H9 (cell line): ENCODE data around the gene UBE2D3. TPM values are rescaled to one million over a fixed set of nuclear protein-coding genes. Genes with fewer than 3 reads are reported as not detected.
A peak's percentile ranks its signal among the peaks of the same experiment; 100 is the strongest.

ENCODE experiments used
- DNase-seq: peaks from one replicate; pipeline ENCODE4 v3.0.0-alpha.2; 2017
- H2AFZ ChIP-seq: one replicate; pipeline ENCODE4 v1.6.1; 2013; ENCODE audit warnings: mild to moderate bottlenecking, low read length, control low read depth, moderate library complexity
- H2AK5ac ChIP-seq: 2 replicates; pipeline ENCODE4 v1.6.1; 2013; ENCODE audit warnings: low read length, control low read depth, mixed read lengths; ENCODE audit not compliant: insufficient read length
- H2BK120ac ChIP-seq: one replicate; pipeline ENCODE4 v1.6.1; 2013; ENCODE audit warnings: low read depth, mild to moderate bottlenecking, low read length, control low read depth, inconsistent platforms; ENCODE audit not compliant: poor library complexity, severe bottlenecking
- H2BK12ac ChIP-seq: 2 replicates; pipeline ENCODE4 v1.6.1; 2013; ENCODE audit warnings: low read length, control low read depth, mixed read lengths, low read depth; ENCODE audit not compliant: insufficient read length
- H2BK15ac ChIP-seq: 2 replicates; pipeline ENCODE4 v1.6.1; 2013; ENCODE audit warnings: low read depth, low read length, control low read depth
- H2BK20ac ChIP-seq: one replicate; pipeline ENCODE4 v1.6.1; 2013; ENCODE audit warnings: low read depth, mild to moderate bottlenecking, low read length, control low read depth, inconsistent platforms; ENCODE audit not compliant: poor library complexity, severe bottlenecking
- H2BK5ac ChIP-seq: 2 replicates; pipeline ENCODE4 v1.6.1; 2013; ENCODE audit warnings: low read length, control low read depth, mixed read lengths; ENCODE audit not compliant: insufficient read length
- H3K14ac ChIP-seq: 2 replicates; pipeline ENCODE4 v1.6.1; 2013; ENCODE audit warnings: low read length, control low read depth; ENCODE audit not compliant: insufficient read depth
- H3K18ac ChIP-seq: 2 replicates; pipeline ENCODE4 v1.6.1; 2013; ENCODE audit warnings: low read depth, mild to moderate bottlenecking, mixed read lengths, low read length, control low read depth; ENCODE audit not compliant: insufficient read length
- H3K23ac ChIP-seq: 2 replicates; pipeline ENCODE4 v1.6.1; 2013; ENCODE audit warnings: low read length, control low read depth, mixed read lengths, low read depth; ENCODE audit not compliant: insufficient read length
- H3K23me2 ChIP-seq: 2 replicates; pipeline ENCODE4 v1.6.1; 2013; ENCODE audit warnings: low read depth, mild to moderate bottlenecking, mixed read lengths, low read length, control low read depth; ENCODE audit not compliant: insufficient read length, poor library complexity, severe bottlenecking
- H3K27ac ChIP-seq: 2 replicates; pipeline ENCODE4 v1.5.1; 2013; ENCODE audit warnings: low read length, control low read depth, mixed read lengths, low read depth; ENCODE audit not compliant: insufficient read length
- H3K27me3 ChIP-seq: 2 replicates; pipeline ENCODE4 v1.6.1; 2013; ENCODE audit warnings: low read length, control low read depth, inconsistent platforms; ENCODE audit not compliant: insufficient read depth
- H3K4ac ChIP-seq: 2 replicates; pipeline ENCODE4 v1.6.1; 2013; ENCODE audit warnings: low read depth, mild to moderate bottlenecking, control low read depth, inconsistent platforms, low read length, moderate library complexity
- H3K4me1 ChIP-seq: 2 replicates; pipeline ENCODE4 v1.6.1; 2013; ENCODE audit warnings: low read length, control low read depth, inconsistent platforms; ENCODE audit not compliant: insufficient read depth
- H3K4me2 ChIP-seq: 2 replicates; pipeline ENCODE4 v1.6.1; 2013; ENCODE audit warnings: low read length, control low read depth, mixed read lengths; ENCODE audit not compliant: insufficient read length, insufficient read depth
- H3K56ac ChIP-seq: 2 replicates; pipeline ENCODE4 v1.6.1; 2013; ENCODE audit warnings: low read depth, mild to moderate bottlenecking, mixed read lengths, low read length, control low read depth; ENCODE audit not compliant: insufficient read length
- H3K79me1 ChIP-seq: 2 replicates; pipeline ENCODE4 v1.6.1; 2013; ENCODE audit warnings: low read depth, mild to moderate bottlenecking, moderate library complexity, low read length, control low read depth, inconsistent platforms; ENCODE audit not compliant: insufficient read depth, poor library complexity, severe bottlenecking
- H3K79me2 ChIP-seq: 2 replicates; pipeline ENCODE4 v1.6.1; 2013; ENCODE audit warnings: low read length, control low read depth, inconsistent platforms; ENCODE audit not compliant: insufficient read depth
- H3K9ac ChIP-seq: 2 replicates; pipeline ENCODE4 v1.6.1; 2013; ENCODE audit warnings: low read length, control low read depth, mixed read lengths; ENCODE audit not compliant: insufficient read length; ENCODE audit errors: extremely low read depth
- H3K9me3 ChIP-seq: one replicate; pipeline ENCODE4 v1.6.1; 2013; ENCODE audit warnings: low read depth, low read length, inconsistent platforms; ENCODE audit not compliant: control insufficient read depth
- H3T11ph ChIP-seq: one replicate; pipeline ENCODE4 v1.6.1; 2013; ENCODE audit warnings: mild to moderate bottlenecking, low read length, control low read depth, inconsistent platforms
- H4K20me1 ChIP-seq: one replicate; pipeline ENCODE4 v1.6.1; 2013; ENCODE audit not compliant: control insufficient read depth, insufficient read length, insufficient read depth
- H4K5ac ChIP-seq: 2 replicates; pipeline ENCODE4 v1.6.1; 2013; ENCODE audit warnings: low read depth, mild to moderate bottlenecking, mixed read lengths, low read length, control low read depth; ENCODE audit not compliant: insufficient read length
- H4K8ac ChIP-seq: replicated peaks from 2 replicates; pipeline ENCODE4 v1.6.1; 2013; ENCODE audit warnings: low read length, control low read depth, mixed read lengths, low read depth; ENCODE audit not compliant: insufficient read length
- H4K91ac ChIP-seq: 2 replicates; pipeline ENCODE4 v1.6.1; 2013; ENCODE audit warnings: low read depth, mild to moderate bottlenecking, moderate library complexity, mixed read lengths, low read length, control low read depth; ENCODE audit not compliant: insufficient read length
- H3K27ac Mint-ChIP-seq, 3 experiments: 2 replicates in 2 of 3; 3 replicates in 1 of 3; pipeline ENCODE4 v1.8.0; 2020 to 2021; ENCODE audit warnings: mixed read lengths in 3 of 3, mild to moderate bottlenecking in 1 of 3, moderate library complexity in 1 of 3
- H3K27me3 Mint-ChIP-seq: 2 replicates; pipeline ENCODE4 v1.8.0; 2021; ENCODE audit warnings: low read depth, mild to moderate bottlenecking, moderate library complexity, mixed read lengths
- H3K36me3 Mint-ChIP-seq, 3 experiments: 2 replicates in 2 of 3; 3 replicates in 1 of 3; pipeline ENCODE4 v1.8.0; 2020 to 2021; ENCODE audit warnings: low read depth in 3 of 3, mixed read lengths in 3 of 3; ENCODE audit not compliant: insufficient read depth in 1 of 3
- H3K4me1 Mint-ChIP-seq, 2 experiments: 2 replicates each; pipeline ENCODE4 v1.8.0; 2020; ENCODE audit warnings: mixed read lengths in 2 of 2
- H3K4me3 Mint-ChIP-seq, 2 experiments: 2 replicates in 1 of 2; 3 replicates in 1 of 2; pipeline ENCODE4 v1.8.0; 2020 to 2021; ENCODE audit warnings: mild to moderate bottlenecking in 2 of 2, mixed read lengths in 2 of 2, moderate library complexity in 1 of 2
- H3K9me3 Mint-ChIP-seq, 2 experiments: 2 replicates in 1 of 2; 3 replicates in 1 of 2; pipeline ENCODE4 v1.8.0; 2020; ENCODE audit warnings: mild to moderate bottlenecking in 2 of 2, mixed read lengths in 2 of 2, moderate library complexity in 1 of 2
- WGBS: extraction: QIAGEN DNeasy Blood & Tissue Kit; methylation state at CpG from one replicate; pipeline ENCODE4 v1.1.7; 2013; ENCODE audit warnings: missing lambda C conversion rate, low lambda C conversion rate, mixed read lengths; ENCODE audit not compliant: insufficient read length; ENCODE audit errors: extremely low coverage; 5-methylcytosine and 5-hydroxymethylcytosine counted together
- total RNA-seq: library from RNA; stranded (reverse); gene quantifications from 2 replicates; pipeline ENCODE4 v1.2.1, GENCODE V29; 2021
- TF ChIP-seq, protein P1 (sequence below): fragments of 200-600 bp; sonication (generic); conservative IDR thresholded peaks from 3 replicates; pipeline ENCODE4 v1.8.0; 2021; ENCODE audit warnings: antibody characterized with exemption, mild to moderate bottlenecking

UBE2D3 gene
- total RNA-seq, 1 experiment from 2014 or later = 378 TPM

DNA sequence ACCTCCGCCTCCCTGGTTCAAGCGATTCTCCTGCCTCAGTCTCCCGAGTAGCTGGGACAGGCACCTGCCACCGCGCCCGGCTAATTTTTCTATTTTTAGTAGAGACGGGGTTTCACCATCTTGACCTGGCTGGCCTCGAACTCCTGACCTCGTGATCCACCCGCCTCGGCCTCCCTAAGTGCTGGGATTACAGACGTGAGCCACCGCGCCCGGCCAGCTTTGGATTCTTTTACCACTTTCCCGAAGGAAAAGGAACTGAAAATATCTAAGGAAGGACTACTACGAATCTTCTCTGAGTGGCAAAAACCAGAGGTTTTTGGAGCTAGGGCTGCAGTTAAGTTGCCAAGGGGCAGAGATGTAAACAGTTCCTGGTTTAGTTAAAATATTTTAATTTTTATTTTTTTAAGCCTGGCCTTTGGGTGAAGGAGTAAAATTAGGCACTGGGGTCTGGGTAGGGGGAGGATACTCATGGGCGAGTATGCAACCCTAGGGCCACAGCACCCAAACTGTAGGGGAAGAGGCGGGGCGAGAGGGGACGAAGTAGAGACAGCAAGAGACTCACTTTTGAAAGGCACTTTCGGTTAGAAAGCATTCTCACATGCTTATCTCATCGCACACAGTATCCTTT, 40.9 kb upstream of the UBE2D3 start:
- no peak overlapping the region; the same call in 1 of the 2 replicates for H3K4ac ChIP-seq
- H4K91ac ChIP-seq = no peak overlapping the region
- no peak overlapping the region for H2BK15ac ChIP-seq
- no peaks in the 10 kb centered on the region for H3K27me3 ChIP-seq
- peak overlapping the region; percentile 11 for H3K56ac ChIP-seq
- H3K4me1 ChIP-seq = no peaks in the 10 kb centered on the region
- H3K23me2 ChIP-seq = peaks cover 7% of the 10 kb centered on the region
- peak overlapping the region; percentile 83 for H2BK5ac ChIP-seq
- peak overlapping the region; percentile 97 for H3K14ac ChIP-seq
- H3K79me2 ChIP-seq = peaks cover 2% of the 10 kb centered on the region; the same call in 1 of the 2 replicates
- peak overlapping the region; percentile 96 for H3K27ac ChIP-seq
- H3K18ac ChIP-seq = peak overlapping the region; percentile 97
- Mint-ChIP-seq H3K27ac (peak overlapping the region; percentile 97 to 98 (median 97)), H3K4me1 (peaks cover 37 to 52% of the 10 kb centered on the region in 2 experiments), H3K4me3 (peak overlapping the region; percentile 84), H3K9me3 (no peaks in the 10 kb centered on the region; a peak in 2 of 5 replicates), H3K36me3 (peaks cover 8 to 13% (median 12%) of the 10 kb centered on the region in 3 experiments), H3K27me3 (no peaks in the 10 kb centered on the region)
- H2AFZ ChIP-seq = no peak overlapping the region
- no peaks in the 10 kb centered on the region for H4K20me1 ChIP-seq
- no peaks in the 10 kb centered on the region for H3K79me1 ChIP-seq
- H3K9me3 ChIP-seq = no peaks in the 10 kb centered on the region
- no peak overlapping the region for H4K8ac ChIP-seq
- peak overlapping the region; percentile 93 for H3K4me2 ChIP-seq
- H4K5ac ChIP-seq = peak overlapping the region; percentile 72
- DNase-seq = no peak
- no peak overlapping the region for H2BK12ac ChIP-seq
- H3T11ph ChIP-seq = peak overlapping the region; percentile 17
- H2BK20ac ChIP-seq = no peak overlapping the region
- no peak overlapping the region for H2AK5ac ChIP-seq
- H3K23ac ChIP-seq = no peak overlapping the region
- TF ChIP-seq, protein P1, sequence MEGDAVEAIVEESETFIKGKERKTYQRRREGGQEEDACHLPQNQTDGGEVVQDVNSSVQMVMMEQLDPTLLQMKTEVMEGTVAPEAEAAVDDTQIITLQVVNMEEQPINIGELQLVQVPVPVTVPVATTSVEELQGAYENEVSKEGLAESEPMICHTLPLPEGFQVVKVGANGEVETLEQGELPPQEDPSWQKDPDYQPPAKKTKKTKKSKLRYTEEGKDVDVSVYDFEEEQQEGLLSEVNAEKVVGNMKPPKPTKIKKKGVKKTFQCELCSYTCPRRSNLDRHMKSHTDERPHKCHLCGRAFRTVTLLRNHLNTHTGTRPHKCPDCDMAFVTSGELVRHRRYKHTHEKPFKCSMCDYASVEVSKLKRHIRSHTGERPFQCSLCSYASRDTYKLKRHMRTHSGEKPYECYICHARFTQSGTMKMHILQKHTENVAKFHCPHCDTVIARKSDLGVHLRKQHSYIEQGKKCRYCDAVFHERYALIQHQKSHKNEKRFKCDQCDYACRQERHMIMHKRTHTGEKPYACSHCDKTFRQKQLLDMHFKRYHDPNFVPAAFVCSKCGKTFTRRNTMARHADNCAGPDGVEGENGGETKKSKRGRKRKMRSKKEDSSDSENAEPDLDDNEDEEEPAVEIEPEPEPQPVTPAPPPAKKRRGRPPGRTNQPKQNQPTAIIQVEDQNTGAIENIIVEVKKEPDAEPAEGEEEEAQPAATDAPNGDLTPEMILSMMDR = no peak
- no peak overlapping the region for H2BK120ac ChIP-seq
- no CpG with 5 or more reads among the region's 23 CpGs for WGBS
- H3K9ac ChIP-seq = peak overlapping the region; percentile 93
